AG04450 (cell line): ENCODE data around the gene SYNE3. TPM values are rescaled to one million over a fixed set of nuclear protein-coding genes. Genes with fewer than 3 reads are reported as not detected.
A peak's percentile ranks its signal among the peaks of the same experiment; 100 is the strongest.

Experiments used
- CTCF ChIA-PET: fragments of 300-600, 350-600 bp; formaldehyde crosslinking; extraction: SDS; loops from one replicate; lab custom pipeline; 2022; ENCODE audit warnings: antibody characterized with exemption, inconsistent platforms; lab: Charles Lee
- POLR2A ChIA-PET: fragments of 350-600 bp; formaldehyde crosslinking; extraction: SDS; loops from one replicate; lab custom pipeline; 2021; ENCODE audit warnings: antibody characterized with exemption, inconsistent platforms; lab: Yijun Ruan, JAX
- DNase-seq: peaks from one replicate; pipeline ENCODE4 v3.0.0-alpha.2; 2011; ENCODE audit warnings: low read depth, low spot score
- H3K27ac ChIP-seq: one replicate; pipeline ENCODE4 v1.5.1; 2012; ENCODE audit warnings: low read depth, low read length, control low read depth
- H3K27me3 ChIP-seq: one replicate; pipeline ENCODE4 v1.6.0; 2012; ENCODE audit warnings: low read length; ENCODE audit not compliant: control insufficient read depth, insufficient read depth
- H3K4me3 ChIP-seq: 2 replicates; pipeline ENCODE4 v1.5.1; 2011; ENCODE audit warnings: mild to moderate bottlenecking, low read depth, low read length, control low read depth
- H3K9me3 ChIP-seq: 2 replicates; pipeline ENCODE4 v1.5.1; 2012; ENCODE audit warnings: low read length; ENCODE audit not compliant: control insufficient read depth, insufficient read depth
- CTCF ChIP-seq: IDR thresholded peaks from 2 replicates; pipeline ENCODE4 v1.5.1; 2011; ENCODE audit warnings: low read depth, low read length, control low read depth, inconsistent platforms
- polyA plus RNA-seq: library from polyadenylated mRNA; depleted of rRNA; stranded (reverse); fragments of >200 nt; gene quantifications from 2 replicates; pipeline ENCODE4 v1.2.3, GENCODE V29; 2011

SYNE3 gene
- polyA plus RNA-seq, 1 experiment, result 4.2 TPM

- Histone ChIP-seq H3K4me3 (no peak overlapping the region), H3K27me3 (no peaks in the 10 kb centered on the region), H3K27ac (no peak overlapping the region), H3K9me3 (peaks cover 17% of the 10 kb centered on the region)
- TF ChIP-seq CTCF, result no peak
- ChIA-PET CTCF (interaction anchor here (0.6 to 3.2 kb wide), 4 partner anchors 11 to 95 kb away, joined by 3 to 9 read pairs (median 6); no protein-coding TSS in a partner anchor), POLR2A (interaction anchor here (1.1 kb wide), 1 partner anchor 10 kb away, joined by 3 read pairs; no protein-coding TSS in a partner anchor)
- DNase-seq, result no peak
Observed at GRCh38 chr14:95547272-95547625, 30.8 kb upstream of the SYNE3 start.

- ChIA-PET POLR2A (interaction anchor here (0.5 kb wide), 1 partner anchor 797 kb away, joined by 5 read pairs; no protein-coding TSS in a partner anchor), CTCF (interaction anchor here (1.2 to 3.2 kb wide), 5 partner anchors 9 to 119 kb away, joined by 3 to 13 read pairs (median 7); no protein-coding TSS in a partner anchor)
- no peaks in the 10 kb centered on the region for H3K27me3 ChIP-seq
- H3K4me3 ChIP-seq, result no peak overlapping the region
- no peak for TF ChIP-seq CTCF
- peaks cover 17% of the 10 kb centered on the region for H3K9me3 ChIP-seq
- DNase-seq, result peak; percentile 71
- H3K27ac ChIP-seq, result peak overlapping the region; percentile 69
Observed at GRCh38 chr14:95545515-95546168, 29.2 kb upstream of the SYNE3 start.

GRCh38 chr14:95544588-95544987, 28.1 kb upstream of the SYNE3 start:
- no peak overlapping the region for H3K27ac ChIP-seq
- TF ChIP-seq CTCF, result no peak
- CTCF ChIA-PET, result interaction anchor here (0.7 to 2.8 kb wide), 4 partner anchors 17 to 229 kb away, joined by 3 to 13 read pairs (median 4); no protein-coding TSS in a partner anchor
- no peak for DNase-seq
- no peaks in the 10 kb centered on the region for H3K27me3 ChIP-seq
- peaks cover 17% of the 10 kb centered on the region for H3K9me3 ChIP-seq
- H3K4me3 ChIP-seq, result no peak overlapping the region
- POLR2A ChIA-PET, result no interaction called here

- POLR2A ChIA-PET, result no interaction called here
- no peak for DNase-seq
- Histone ChIP-seq H3K27ac (no peak overlapping the region), H3K27me3 (no peaks in the 10 kb centered on the region), H3K4me3 (no peak overlapping the region), H3K9me3 (peaks cover 17% of the 10 kb centered on the region)
- CTCF ChIA-PET, result interaction anchor here (0.7 to 1.9 kb wide), 2 partner anchors 16 to 38 kb away, joined by 4 to 10 read pairs; no protein-coding TSS in a partner anchor
- no peak for TF ChIP-seq CTCF
Observed at GRCh38 chr14:95543021-95543420, 26.6 kb upstream of the SYNE3 start.
